Caco-2 (cell line): ENCODE data around the gene GRID1. TPM values are rescaled to one million over a fixed set of nuclear protein-coding genes. Genes with fewer than 3 reads are reported as not detected.

Source experiments
- BruUV-seq: library from RNA; stranded (reverse); fragments of 400-500 nt; replicated peaks from 2 replicates; lab custom pipeline; 2021; lab: Mats Ljungman, UMichigan
- CTCF ChIA-PET: fragments of 300-600 bp; sonication (Branson Sonifier 250); formaldehyde crosslinking; loops from one replicate; lab custom pipeline; 2022; ENCODE audit warnings: antibody characterized with exemption; lab: Charles Lee
- POLR2A ChIA-PET: fragments of 300-600 bp; sonication (Branson Sonifier 250); formaldehyde crosslinking; loops from one replicate; lab custom pipeline; 2022; ENCODE audit warnings: antibody characterized with exemption; lab: Charles Lee
- DNase-seq, 2 experiments: peaks; one replicate each; pipeline versions ENCODE4 v3.0.0 to v3.0.0-alpha.2; 2020 to 2022
- H3K27me3 ChIP-seq: replicated peaks from 2 replicates; pipeline ENCODE4 v1.6.0; 2011; ENCODE audit warnings: low read length; ENCODE audit not compliant: control insufficient read depth, insufficient read depth
- H3K36me3 ChIP-seq: 2 replicates; pipeline ENCODE4 v1.5.1; 2011; ENCODE audit warnings: low read length; ENCODE audit not compliant: control insufficient read depth, insufficient read depth
- H3K4me1 ChIP-seq: fragments of 250-450 bp; sonication (Bioruptor Pico); 2 replicates; pipeline ENCODE4 v1.5.1; 2020; ENCODE audit warnings: mild to moderate bottlenecking
- H3K4me3 ChIP-seq: 2 replicates; pipeline ENCODE4 v1.5.1; 2011; ENCODE audit warnings: low read depth, mild to moderate bottlenecking, control low read depth, low read length
- H3K9me3 ChIP-seq: fragments of 250-450 bp; sonication (Bioruptor Pico); 2 replicates; pipeline ENCODE4 v1.5.1; 2020; ENCODE audit warnings: mild to moderate bottlenecking, moderate library complexity
- H3K27ac Mint-ChIP-seq: one replicate; pipeline ENCODE4 v1.8.0; 2022; ENCODE audit warnings: mixed read lengths; ENCODE audit not compliant: unreplicated experiment
- H3K27me3 Mint-ChIP-seq: one replicate; pipeline ENCODE4 v1.8.0; 2022; ENCODE audit warnings: mixed read lengths; ENCODE audit not compliant: insufficient read depth, unreplicated experiment
- H3K36me3 Mint-ChIP-seq: one replicate; pipeline ENCODE4 v1.8.0; 2022; ENCODE audit warnings: mild to moderate bottlenecking, mixed read lengths; ENCODE audit not compliant: insufficient read depth, unreplicated experiment
- H3K4me1 Mint-ChIP-seq: one replicate; pipeline ENCODE4 v1.8.0; 2022; ENCODE audit warnings: low read depth, mixed read lengths; ENCODE audit not compliant: unreplicated experiment
- H3K4me3 Mint-ChIP-seq: one replicate; pipeline ENCODE4 v1.8.0; 2022; ENCODE audit warnings: mild to moderate bottlenecking, moderate library complexity, mixed read lengths; ENCODE audit not compliant: unreplicated experiment
- H3K9me3 Mint-ChIP-seq: one replicate; pipeline ENCODE4 v1.8.0; 2022; ENCODE audit warnings: mixed read lengths; ENCODE audit not compliant: unreplicated experiment
- intact Hi-C: fragments of 100-400 bp; cut with micrococcal nuclease; formaldehyde crosslinking; loops from one replicate; pipeline ENCODE4 v1.10.0; 2022; ENCODE audit not compliant: unreplicated experiment
- total RNA-seq: library from RNA; stranded (reverse); gene quantifications from 2 replicates; pipeline ENCODE4 v1.2.3, GENCODE V29; 2022
- TF ChIP-seq, protein P1 (sequence below), 2 experiments: fragments of 200-600 bp in 1 of 2; IDR thresholded peaks; 1 replicate in 1 of 2; 2 replicates in 1 of 2; pipeline versions ENCODE4 v1.5.1 to v1.8.0; 2011 to 2022; ENCODE audit warnings: antibody characterized with exemption in 1 of 2, control low read depth in 1 of 2, inconsistent platforms in 1 of 2, low read depth in 1 of 2, low read length in 1 of 2, mild to moderate bottlenecking in 1 of 2, moderate library complexity in 1 of 2; ENCODE audit not compliant: insufficient read depth in 1 of 2, severe bottlenecking in 1 of 2, unreplicated experiment in 1 of 2

Gene GRID1
- total RNA-seq, 1 experiment from 2014 or later, result 8.0 TPM

DNA sequence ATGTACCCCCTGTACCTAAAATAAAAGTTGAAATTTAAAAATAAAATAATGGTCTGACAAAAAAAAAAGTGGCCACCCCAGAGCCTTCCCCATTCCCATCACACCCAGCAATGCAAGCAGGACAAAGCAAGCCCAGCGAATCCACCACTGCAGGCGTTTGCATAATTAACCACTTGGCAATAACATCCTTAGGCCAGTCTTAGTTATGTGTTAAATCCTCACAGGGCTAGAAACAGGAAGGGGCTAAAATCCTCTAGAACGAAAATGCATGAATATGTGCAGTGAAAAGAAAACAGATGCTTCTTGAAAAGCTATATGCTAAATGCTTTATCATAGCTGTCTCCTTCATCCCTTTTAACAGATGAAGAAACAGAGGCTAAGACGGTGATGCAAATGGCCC, 229.7 kb downstream of the GRID1 start:
- Histone ChIP-seq H3K27me3 (no peaks in the 10 kb centered on the region; the same call in 1 of the 2 replicates), H3K4me1 (no peaks in the 10 kb centered on the region), H3K4me3 (no peak overlapping the region), H3K9me3 (no peaks in the 10 kb centered on the region), H3K36me3 (no peaks in the 10 kb centered on the region)
- no peaks in the 10 kb centered on the region for H3K27me3 Mint-ChIP-seq
- no peak overlapping the region for H3K4me3 Mint-ChIP-seq
- H3K9me3 Mint-ChIP-seq, result no peaks in the 10 kb centered on the region
- H3K27ac Mint-ChIP-seq, result no peak overlapping the region
- ChIA-PET CTCF (no interaction called here), POLR2A (no interaction called here)
- no peaks in the 10 kb centered on the region for H3K36me3 Mint-ChIP-seq
- no peaks in the 10 kb centered on the region for H3K4me1 Mint-ChIP-seq
- TF ChIP-seq, protein P1, sequence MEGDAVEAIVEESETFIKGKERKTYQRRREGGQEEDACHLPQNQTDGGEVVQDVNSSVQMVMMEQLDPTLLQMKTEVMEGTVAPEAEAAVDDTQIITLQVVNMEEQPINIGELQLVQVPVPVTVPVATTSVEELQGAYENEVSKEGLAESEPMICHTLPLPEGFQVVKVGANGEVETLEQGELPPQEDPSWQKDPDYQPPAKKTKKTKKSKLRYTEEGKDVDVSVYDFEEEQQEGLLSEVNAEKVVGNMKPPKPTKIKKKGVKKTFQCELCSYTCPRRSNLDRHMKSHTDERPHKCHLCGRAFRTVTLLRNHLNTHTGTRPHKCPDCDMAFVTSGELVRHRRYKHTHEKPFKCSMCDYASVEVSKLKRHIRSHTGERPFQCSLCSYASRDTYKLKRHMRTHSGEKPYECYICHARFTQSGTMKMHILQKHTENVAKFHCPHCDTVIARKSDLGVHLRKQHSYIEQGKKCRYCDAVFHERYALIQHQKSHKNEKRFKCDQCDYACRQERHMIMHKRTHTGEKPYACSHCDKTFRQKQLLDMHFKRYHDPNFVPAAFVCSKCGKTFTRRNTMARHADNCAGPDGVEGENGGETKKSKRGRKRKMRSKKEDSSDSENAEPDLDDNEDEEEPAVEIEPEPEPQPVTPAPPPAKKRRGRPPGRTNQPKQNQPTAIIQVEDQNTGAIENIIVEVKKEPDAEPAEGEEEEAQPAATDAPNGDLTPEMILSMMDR (IDR thresholded peaks at IDR 0.05; ENCODE audit: insufficient read depth in 1 of 2, low read depth in 1 of 2, low read length in 1 of 2, severe bottlenecking in 1 of 2, unreplicated experiment in 1 of 2), result no peak
- intact Hi-C loops, result no loop called here
- no peak for DNase-seq
- no TSS peak for BruUV-seq

DNA sequence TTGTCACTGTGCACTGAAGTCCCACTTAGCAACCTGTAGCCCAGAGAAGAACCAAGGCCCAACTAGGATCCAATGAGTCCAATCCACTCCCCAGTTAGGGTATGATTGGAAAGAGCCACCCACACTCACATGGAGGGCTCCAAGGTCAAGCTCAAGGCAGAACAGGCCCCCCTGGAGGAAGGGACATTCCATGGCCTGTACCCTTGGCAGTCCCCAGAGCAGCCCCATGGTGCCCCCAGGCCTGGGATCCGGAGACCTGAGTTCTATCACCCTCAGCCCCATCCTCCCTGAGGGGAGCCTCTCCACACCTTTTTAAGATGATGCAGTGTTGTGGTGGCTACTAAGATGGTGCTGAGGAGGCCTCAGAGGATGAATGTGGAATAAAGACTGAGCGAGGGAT, 231.4 kb downstream of the GRID1 start:
- no peaks in the 10 kb centered on the region for H3K36me3 ChIP-seq
- H3K4me3 ChIP-seq, result no peak overlapping the region
- intact Hi-C loops, result no loop called here
- H3K27me3 ChIP-seq, result no peaks in the 10 kb centered on the region
- Mint-ChIP-seq H3K4me3 (no peak overlapping the region), H3K9me3 (no peaks in the 10 kb centered on the region), H3K4me1 (no peaks in the 10 kb centered on the region), H3K36me3 (no peaks in the 10 kb centered on the region), H3K27ac (no peak overlapping the region), H3K27me3 (no peaks in the 10 kb centered on the region)
- ChIA-PET POLR2A (no interaction called here), CTCF (no interaction called here)
- no peaks in the 10 kb centered on the region for H3K4me1 ChIP-seq
- DNase-seq, result no peak
- BruUV-seq, result no TSS peak
- no peaks in the 10 kb centered on the region for H3K9me3 ChIP-seq
- TF ChIP-seq, protein P1 (IDR thresholded peaks at IDR 0.05; ENCODE audit: insufficient read depth in 1 of 2, low read depth in 1 of 2, low read length in 1 of 2, severe bottlenecking in 1 of 2, unreplicated experiment in 1 of 2), result no peak

DNA sequence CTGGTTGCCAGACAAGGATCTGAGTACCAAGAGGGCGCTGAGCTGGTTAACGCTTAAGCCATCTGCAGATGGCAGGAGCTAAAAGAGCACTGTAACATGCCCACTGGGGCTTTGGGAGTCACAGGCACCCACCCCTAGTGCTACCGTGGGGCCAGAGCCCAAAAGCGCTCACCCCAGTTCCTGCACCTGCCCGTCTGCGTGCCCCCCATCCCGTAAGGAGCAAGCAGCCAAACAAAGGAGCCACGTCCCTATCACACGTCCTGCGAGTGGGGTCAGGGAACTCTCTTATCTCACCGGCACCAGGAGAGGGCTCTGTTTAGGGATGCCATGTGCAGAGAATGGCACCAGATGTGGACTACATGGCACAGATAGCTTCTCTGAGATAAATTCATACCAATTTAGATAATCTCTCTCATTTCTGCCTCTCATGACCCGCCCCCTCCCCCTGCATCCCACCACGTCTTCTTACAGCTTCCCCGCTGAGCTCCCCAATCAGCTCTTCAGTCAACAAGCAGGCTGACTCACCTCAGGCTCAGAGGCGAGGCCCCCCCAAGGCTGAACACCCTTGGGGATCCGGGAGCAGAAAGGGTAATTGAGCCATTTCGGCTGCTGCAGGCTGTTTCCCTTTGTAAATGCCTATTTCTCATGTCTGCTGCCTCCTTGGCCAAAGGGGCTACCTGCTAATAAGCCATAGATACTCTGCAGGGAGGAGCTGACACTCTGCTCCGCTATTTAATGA, 235.7 kb downstream of the GRID1 start:
- ChIA-PET POLR2A (no interaction called here), CTCF (interaction anchor here (0.6 kb wide), 1 partner anchor 52 kb away, joined by 5 read pairs; no protein-coding TSS in a partner anchor)
- no peak overlapping the region for H3K4me3 ChIP-seq
- no peak for DNase-seq
- no peaks in the 10 kb centered on the region for H3K36me3 ChIP-seq
- no peaks in the 10 kb centered on the region for H3K9me3 Mint-ChIP-seq
- no peaks in the 10 kb centered on the region for H3K9me3 ChIP-seq
- H3K36me3 Mint-ChIP-seq, result no peaks in the 10 kb centered on the region
- intact Hi-C loops, result no loop called here
- no peaks in the 10 kb centered on the region for H3K27me3 ChIP-seq
- no peak overlapping the region for H3K4me3 Mint-ChIP-seq
- TF ChIP-seq, protein P1 (IDR thresholded peaks at IDR 0.05; ENCODE audit: insufficient read depth in 1 of 2, low read depth in 1 of 2, low read length in 1 of 2, severe bottlenecking in 1 of 2, unreplicated experiment in 1 of 2), result no peak
- H3K27me3 Mint-ChIP-seq, result peaks cover 6% of the 10 kb centered on the region
- no peak overlapping the region for H3K27ac Mint-ChIP-seq
- BruUV-seq, result no TSS peak
- no peaks in the 10 kb centered on the region for H3K4me1 ChIP-seq
- peaks cover 7% of the 10 kb centered on the region for H3K4me1 Mint-ChIP-seq
